Measurements from ENCODE around the gene LRCH1. TPM values are rescaled to one million over a fixed set of nuclear protein-coding genes. Genes with fewer than 3 reads are reported as not detected.

Gene LRCH1
- total and polyA plus RNA-seq, 10 of the 15 experiments (the other 5 are each of a cell fraction or from before 2014, with no cell fraction given), result 5.3 to 48.9 (median 14.4) TPM

GRCh38 chr13:46654951-46655350, 102.0 kb downstream of the LRCH1 start:
- DNase-seq (ENCODE audit: low read depth, low spot score), result no peak
- intact Hi-C loops (cut with micrococcal nuclease; ENCODE audit: unreplicated experiment) (no loop called here), in situ Hi-C loops (cut with MboI) (no loop called here)
- Histone ChIP-seq H3K4me3 (no peak overlapping the region), H3K9ac (ENCODE audit: control insufficient read depth, insufficient read depth, low read length) (no peak overlapping the region), H3K27me3 (replicated peaks in 1 of 2; ENCODE audit: control insufficient read depth in 2 of 2, insufficient read depth in 2 of 2, low read length in 1 of 2) (no peaks in the 10 kb centered on the region), H3K36me3 (ENCODE audit: control insufficient read depth in 2 of 2, insufficient read depth in 2 of 2, low read length in 1 of 2) (no peaks in the 10 kb centered on the region; a peak in 2 of 4 replicates), H2AFZ (ENCODE audit: control insufficient read depth, low read depth, low read length) (no peak overlapping the region), H3K9me3 (replicated peaks; ENCODE audit: control insufficient read depth, insufficient read depth, low read length) (no peaks in the 10 kb centered on the region), H3K4me2 (ENCODE audit: control insufficient read depth, insufficient read depth) (peak overlapping the region; percentile 40; the same call in 1 of the 2 replicates), H3K4me1 (ENCODE audit: control insufficient read depth, insufficient read depth, low read length) (peaks cover 33% of the 10 kb centered on the region), H3K79me2 (ENCODE audit: control insufficient read depth, insufficient read depth, low read length) (peaks cover 60% of the 10 kb centered on the region), H4K20me1 (ENCODE audit: control insufficient read depth, insufficient read depth) (no peaks in the 10 kb centered on the region), H3K27ac (ENCODE audit: control insufficient read depth, insufficient read depth) (peak overlapping the region; percentile 67)
- SMC1A ChIA-PET (ENCODE audit: uncharacterized antibody, unreplicated experiment), result interaction anchor here (0.5 to 18.5 kb wide), 14 partner anchors 11 to 103 kb away, joined by 3 to 456 read pairs (median 5); no protein-coding TSS in a partner anchor
- BruUV-seq (replicated peaks), result no TSS peak
- POLR2A ChIA-PET, result interaction anchor here (0.8 to 6.1 kb wide), 4 partner anchors 12 to 113 kb away, joined by 4 to 51 read pairs (median 4); no protein-coding TSS in a partner anchor
- 100% methylated on average over 1 of the region's 1 CpG for WGBS (ENCODE audit: insufficient coverage, insufficient replicate concordance, low lambda C conversion rate, missing lambda C conversion rate)
- CTCF ChIA-PET, result interaction anchor here (0.9 to 2.5 kb wide), 7 partner anchors 10 to 103 kb away, joined by 3 to 8 read pairs (median 5); no protein-coding TSS in a partner anchor
- ATAC-seq, result no peak
- RAD21 ChIA-PET (ENCODE audit: unreplicated experiment), result interaction anchor here (0.9 to 1.8 kb wide), 10 partner anchors 8 to 103 kb away, joined by 3 to 11 read pairs (median 5); no protein-coding TSS in a partner anchor
- FAIRE-seq, result no peak
- TF ChIP-seq BRCA1 (IDR thresholded peaks at IDR 0.05; ENCODE audit: low read depth, low read length) (no peak), PKNOX1 (IDR thresholded peaks at IDR 0.05) (no peak), POU2F2 (IDR thresholded peaks at IDR 0.05; ENCODE audit: borderline replicate concordance, low read depth, low read length) (no peak), MYB (IDR thresholded peaks at IDR 0.05; ENCODE audit: borderline replicate concordance, low read depth, low read length) (no peak), PRDM15 (CRISPR knock-in tag; IDR thresholded peaks at IDR 0.05) (no peak), NRF1 (conservative IDR thresholded peaks at IDR 0.05; ENCODE audit: low read depth, low read length) (no peak), MXI1 (IDR thresholded peaks at IDR 0.05; ENCODE audit: low read depth, low read length) (no peak), CHD4 (IDR thresholded peaks at IDR 0.05) (no peak), NR2C2 (IDR thresholded peaks at IDR 0.05; ENCODE audit: borderline replicate concordance, control insufficient read depth, insufficient read length, low read depth) (no peak), NR2C1 (IDR thresholded peaks at IDR 0.05) (no peak), TBL1XR1 (IDR thresholded peaks at IDR 0.05; ENCODE audit: low read depth, low read length) (no peak), ZBTB11 (CRISPR knock-in tag; IDR thresholded peaks at IDR 0.05) (no peak), ZNF207 (IDR thresholded peaks at IDR 0.05; ENCODE audit: borderline replicate concordance) (no peak), DPF2 (IDR thresholded peaks at IDR 0.05) (no peak)

Data from GM12878 (cell line).